Medulla oblongata (tissue), 1 donor: ENCODE results near the gene FNBP1L.
"Not testable (repeated sequence)": the region's sequence is repeated elsewhere in the genome, so short reads cannot be mapped to it uniquely, and the experiment has no call there.

ENCODE experiments used
- DNase-seq: peaks from one replicate; pipeline ENCODE4 v3.0.0-alpha.2; 2015; ENCODE audit errors: extremely low spot score

FNBP1L gene

DNA sequence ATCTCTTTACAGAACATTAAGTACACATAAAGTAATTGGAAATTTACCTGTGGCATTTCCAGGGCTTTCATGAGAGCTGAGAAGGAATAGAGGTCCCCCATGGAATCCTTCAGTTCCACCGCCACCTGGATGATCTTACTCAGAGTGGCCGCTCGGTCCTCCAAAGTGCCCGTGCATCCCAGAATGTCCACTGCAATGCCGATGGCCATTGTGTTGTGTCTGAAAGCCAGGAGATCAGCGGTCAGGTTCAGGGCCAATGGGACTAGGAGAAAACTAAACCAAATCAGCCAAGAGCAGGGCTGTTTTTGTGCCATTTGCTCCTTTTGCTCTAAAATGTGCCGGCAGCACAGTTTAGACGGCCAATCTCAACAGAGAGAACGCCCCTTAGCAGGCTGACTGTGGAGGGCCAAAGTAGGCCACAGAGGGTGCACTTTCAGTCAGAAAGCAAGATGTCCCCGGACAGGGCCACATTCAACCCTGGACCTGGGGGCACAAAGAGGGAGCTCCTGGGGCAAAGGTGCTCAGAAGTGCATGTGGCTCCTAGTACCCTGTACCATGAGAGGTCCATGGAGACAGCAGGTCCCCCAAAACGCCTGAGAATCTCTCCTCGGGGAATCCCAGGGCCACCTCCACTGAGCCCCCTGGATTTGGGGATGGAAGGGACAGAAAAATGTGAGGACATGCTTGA is 123.8 kb downstream of the FNBP1L start:
- no peak for DNase-seq

DNA sequence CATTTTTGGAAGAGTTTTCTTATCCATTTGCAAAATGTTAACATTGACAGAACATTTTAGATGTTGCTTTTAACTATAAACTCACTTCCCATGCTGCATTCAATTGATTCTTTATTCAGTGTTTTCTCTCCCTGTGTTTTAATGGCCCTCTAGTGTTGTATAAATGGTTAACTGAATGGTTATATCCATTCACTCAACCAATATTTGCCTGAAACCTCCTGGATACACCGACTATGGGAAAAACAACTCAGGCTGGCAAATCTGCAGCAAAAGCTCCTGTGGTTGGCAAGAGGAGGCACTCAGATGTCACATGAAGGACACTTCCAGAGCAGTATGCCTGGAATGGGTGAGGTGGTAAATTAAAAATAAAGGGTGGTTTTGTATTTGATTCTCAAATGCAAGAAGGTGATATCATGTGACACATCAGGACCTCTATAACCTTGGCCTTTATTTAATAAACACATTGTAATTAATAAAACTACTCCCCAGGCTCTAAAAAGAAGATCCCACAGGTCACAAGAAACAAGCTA is 126.1 kb downstream of the FNBP1L start:
- DNase-seq: peak; percentile 31

DNA sequence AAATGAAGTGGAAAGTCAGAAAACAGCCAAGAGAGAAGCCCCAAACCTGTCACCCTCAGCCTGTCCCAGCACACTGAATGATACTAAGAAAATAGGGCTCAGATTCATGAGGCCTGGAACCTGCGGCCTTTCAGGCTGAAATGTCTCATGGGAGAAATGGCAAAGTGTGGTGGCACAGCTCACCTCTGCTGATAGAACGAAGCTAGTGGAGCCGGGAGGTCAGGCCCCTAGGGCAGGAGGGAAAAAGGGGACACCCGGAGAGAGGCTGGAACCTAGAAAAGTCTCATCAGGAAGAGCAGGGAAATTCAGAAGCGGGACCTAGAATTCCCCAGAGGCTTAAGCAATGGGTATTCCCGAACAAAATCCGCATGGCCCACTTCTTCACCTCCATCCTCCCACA is 126.6 kb downstream of the FNBP1L start:
- no peak for DNase-seq

DNA sequence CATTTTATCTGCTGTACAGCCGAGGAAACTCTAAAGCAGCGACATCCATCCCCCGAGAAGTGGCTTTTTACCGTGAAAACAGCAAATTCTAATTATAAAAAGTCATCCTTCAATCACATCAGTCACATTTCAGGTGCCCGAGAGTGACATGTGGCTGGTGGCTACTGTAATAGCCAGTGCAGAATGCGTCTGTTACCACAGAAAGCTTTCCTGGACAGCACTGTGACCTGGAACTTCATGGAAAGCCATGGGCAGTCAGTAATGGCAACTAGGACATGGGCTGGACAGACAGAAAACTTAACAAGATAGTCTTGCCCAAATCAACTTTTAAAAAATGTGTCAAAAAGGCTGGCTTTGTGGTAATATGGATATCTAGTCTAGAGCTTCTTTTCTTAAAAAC is 127.1 kb downstream of the FNBP1L start:
- DNase-seq: no peak

DNA sequence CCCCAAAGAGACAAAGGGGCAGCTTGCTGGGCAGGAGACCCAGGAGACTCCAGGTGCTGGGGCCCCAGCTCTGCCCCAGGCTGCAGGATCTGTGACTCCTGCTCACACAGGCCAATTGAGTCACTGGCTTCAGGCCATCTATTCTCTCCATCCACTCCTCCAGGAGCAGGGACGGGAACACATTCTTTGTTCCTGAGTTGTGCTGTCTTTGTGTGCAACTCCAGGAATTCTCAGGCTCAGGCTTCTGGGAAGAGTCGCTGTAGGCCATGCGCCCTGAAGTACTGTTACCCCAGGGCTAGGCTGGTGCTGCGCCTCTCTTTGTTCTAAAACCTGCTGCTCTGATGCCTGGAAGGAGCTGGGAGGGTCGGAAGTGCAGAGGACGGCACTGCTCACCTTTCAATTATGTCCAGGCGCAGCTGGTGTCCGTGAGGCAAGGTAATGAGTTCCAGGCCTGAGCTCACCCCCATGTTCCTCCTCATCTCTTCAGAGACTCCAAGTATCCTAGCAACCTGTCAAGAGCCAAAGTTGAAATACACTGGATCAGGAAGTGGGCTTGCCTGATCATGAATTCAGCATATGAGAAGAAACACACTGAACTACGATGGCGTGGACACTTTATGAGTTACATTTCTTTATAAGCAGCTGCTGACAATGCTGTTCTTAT is 127.8 kb downstream of the FNBP1L start:
- no peak for DNase-seq

DNA sequence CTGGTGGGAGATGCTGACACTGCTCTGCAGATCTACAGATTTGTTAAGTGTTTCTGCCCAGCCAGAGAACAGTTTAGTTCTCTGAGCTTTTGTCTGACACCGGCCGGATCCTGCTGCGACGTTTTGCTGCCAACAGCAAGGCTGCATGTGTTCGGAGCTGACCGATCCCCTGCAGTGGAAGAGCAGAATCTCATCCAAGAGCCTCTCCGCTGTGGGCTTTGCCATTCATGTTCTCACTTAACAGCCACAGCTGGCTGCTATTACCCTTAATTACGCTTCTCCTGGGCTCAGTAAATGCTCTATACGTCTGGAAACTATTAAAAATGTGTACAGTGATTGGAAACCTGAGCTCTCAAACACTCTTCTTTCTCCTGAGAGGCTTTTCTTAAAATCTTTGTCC is 128.4 kb downstream of the FNBP1L start:
- peak; percentile 74 for DNase-seq

DNA sequence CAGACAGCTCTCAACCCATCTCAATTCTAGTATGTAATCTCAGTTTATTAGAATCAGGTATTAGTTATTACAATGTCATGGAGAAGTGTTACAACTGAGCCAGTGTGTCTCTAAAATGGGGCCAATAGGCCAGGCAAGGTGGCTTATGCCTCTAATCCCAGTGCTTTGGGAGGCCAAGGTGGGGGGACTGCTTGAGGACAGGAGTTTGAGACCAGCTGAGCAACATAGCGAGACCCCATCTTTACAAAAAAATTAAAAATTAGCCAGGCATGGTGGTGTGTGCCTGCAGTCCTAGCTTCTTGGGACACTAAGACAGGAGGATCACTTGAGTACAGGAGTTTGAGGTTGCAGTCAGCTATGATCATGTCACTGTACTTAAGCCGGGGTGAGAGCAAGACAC is 128.8 kb downstream of the FNBP1L start:
- no peak for DNase-seq

GRCh38 chr1:93577536-93578432 is 129.9 kb downstream of the FNBP1L start:
- DNase-seq: no peak

- DNase-seq: no peak
Measured at GRCh38 chr1:93578433-93578830, 130.5 kb downstream of the FNBP1L start.

DNA sequence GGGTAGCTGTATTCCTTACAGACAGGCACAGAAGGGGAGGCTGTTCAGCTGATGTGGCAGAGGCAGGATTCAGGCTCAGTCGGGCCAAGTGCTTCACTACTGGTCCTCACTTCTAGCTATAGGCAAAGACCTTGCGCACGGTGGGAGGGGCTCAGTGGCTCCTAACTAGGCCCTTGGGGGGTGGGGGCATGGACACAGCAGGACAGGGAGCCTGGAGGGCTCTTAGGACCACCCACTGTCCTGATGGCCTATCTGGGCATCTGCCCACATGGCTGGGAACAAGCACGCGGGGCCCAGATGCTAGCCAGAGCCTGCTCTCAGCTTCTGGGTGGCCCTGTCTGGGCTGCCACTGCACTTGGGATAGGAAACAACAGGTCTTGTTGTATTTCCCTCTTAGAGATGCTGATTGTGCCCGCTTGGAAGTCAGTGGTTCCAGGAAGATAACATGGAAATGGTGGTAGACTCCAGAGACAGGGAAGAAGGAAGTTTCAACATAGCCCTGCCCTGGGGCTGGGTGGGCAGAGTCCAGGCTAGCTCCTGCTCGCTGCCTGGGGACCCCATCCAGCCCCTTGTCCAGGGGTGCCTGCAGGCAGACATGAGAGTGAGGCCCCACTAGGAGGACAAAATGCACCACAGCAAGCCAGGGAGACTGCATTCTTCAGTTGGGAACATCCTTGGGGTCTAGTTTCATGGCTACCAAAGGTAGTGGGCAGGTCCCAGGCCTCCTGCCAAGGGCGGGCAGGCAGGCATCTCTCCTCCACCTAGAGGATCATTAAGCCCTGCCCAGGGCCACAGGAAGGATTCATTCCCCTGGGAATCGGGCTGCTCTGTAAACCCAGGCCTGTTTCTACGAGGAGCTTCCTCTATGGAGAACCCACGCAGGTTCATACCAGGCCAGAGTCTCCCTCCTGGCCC is 131.2 kb downstream of the FNBP1L start:
- no peak for DNase-seq

DNA sequence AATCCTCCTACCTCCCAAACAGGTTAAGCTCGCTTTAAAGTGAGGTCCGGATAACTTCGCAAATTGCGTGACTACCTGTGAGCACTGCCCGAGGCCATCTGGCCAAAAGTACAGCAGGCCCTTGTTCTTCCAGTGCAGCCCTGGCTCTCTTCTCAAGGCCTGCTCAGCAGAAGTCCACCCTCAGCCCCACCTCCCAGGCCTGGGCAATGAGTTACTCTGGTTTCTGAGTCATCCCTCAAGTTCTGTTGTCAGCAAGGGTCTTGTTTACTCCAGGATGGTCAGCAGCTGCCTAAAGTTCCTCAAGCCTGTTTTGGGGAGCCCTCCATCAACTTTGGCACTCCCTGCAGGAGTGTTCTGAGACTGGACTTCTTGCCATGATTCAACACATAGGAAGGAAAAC is 132.0 kb downstream of the FNBP1L start:
- DNase-seq: peak; percentile 30

- no peak for DNase-seq
Measured at GRCh38 chr1:93581917-93582850, 134.3 kb downstream of the FNBP1L start.

DNA sequence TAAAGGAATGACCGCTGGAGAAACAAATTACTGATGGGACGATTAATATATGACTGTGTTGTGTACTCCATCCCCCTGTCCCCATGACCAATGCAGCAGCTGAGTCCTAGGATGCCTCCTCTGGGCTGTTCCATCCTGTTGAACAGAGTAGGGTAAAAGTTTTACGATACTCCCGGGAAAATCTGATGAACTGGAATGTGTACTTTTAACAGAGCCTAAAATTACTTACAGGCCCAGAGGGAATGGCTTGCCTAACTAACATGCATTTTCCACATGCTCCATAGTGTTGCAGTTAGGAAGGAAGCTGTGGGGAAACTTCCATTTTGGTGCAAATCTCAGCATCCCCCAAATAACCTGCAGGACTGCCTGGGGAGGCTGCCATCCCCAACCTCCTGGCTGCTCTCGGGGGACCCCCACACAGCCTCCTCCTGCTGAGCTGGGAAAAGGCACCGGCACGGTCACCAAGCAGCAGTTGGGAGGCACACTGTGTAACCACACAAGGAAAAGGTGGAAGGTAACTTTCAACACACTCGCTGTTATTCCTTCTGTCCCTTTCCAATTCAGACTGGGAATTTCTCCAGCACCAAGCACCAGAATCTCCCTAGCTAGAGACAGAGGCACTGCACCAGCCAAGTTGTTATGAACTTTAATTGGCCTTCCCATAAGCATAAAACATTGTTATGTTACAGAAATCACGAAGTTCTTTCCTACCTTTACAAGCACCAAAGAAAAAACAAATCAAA is 136.5 kb downstream of the FNBP1L start:
- DNase-seq: peak; percentile 28

DNA sequence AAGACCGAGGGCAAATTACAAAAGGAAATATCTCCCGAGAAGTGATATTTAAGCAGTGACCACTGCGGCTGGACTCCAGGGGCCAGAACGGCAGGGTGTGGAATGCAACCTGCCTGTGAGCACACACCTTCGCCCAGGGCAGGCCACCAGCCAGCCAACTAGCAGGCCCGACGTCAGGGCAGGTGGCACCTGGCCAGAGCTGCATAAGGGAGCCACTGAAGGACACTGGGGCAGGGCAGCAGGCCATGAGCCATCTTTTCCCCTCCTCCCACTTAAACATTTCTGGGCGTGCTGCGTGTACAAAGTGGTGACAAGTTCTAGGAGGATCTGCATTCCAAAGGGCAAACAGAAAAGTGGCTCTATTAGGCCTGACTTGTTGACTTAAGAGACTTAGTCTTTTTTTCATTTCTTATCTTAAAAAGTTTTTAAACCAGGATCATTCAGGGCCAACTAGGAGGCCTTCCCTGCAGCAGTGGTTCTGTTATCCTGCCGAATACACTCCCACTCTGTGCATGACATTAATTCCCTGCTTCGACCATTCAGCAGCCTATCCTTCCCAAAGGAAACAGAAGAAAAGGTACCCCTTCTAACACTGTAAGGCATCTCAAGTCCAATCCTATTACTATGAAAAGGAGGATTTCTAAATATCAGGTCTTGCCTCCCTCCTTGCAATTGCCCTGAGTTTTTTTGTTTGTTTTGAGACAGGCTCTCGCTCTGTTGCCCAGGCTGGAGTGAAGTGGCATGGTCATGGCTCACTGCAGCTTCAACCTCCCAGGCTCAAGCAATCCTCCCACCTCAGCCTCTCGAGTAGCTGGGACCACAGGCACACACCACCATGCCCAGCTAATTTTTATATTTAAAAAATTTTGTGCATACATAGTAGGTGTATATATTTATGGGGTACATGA is 137.4 kb downstream of the FNBP1L start:
- DNase-seq: peak; percentile 67

- no peak for DNase-seq
Measured at GRCh38 chr1:93587354-93587753, 139.4 kb downstream of the FNBP1L start.

GRCh38 chr1:93588206-93588605 is 140.3 kb downstream of the FNBP1L start:
- DNase-seq: no peak

DNA sequence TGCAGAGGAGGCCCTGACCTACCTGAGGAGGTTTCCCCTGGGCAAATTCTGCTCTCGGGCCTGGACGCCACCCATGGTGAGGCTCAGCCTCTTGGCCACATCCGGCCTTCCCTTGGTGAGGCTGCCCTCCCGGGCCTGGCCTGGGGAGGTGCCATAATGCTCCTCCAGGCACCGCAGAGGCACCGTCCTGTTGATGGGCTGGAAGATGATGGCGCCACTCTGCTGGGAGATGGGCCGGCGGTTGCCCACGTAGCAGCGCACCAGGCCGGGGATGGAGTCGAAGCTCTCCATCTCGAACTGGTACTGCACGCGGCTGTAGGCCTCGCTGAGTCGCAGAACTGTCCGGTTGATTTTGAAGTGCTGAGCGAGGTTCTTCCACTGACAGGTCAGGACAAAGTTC is 141.0 kb downstream of the FNBP1L start:
- DNase-seq: no peak

DNA sequence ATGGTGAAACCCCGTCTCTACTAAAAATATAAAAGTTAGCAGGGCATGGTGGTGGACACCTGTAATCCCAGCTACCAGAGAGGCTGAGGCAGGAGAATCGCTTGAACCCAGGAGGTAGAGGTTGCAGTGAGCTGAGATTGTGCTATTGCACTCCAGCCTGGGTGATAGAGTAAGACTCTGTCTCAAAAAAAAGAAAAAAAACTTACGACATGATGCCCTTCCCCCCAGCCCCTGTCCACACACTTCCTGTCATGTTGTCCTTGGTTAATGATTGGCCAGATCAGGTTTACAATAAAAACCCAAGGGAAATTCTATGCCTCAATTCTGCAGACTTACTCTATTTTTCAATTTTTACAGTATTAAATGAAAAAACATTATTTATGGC is 143.4 kb downstream of the FNBP1L start:
- DNase-seq: not testable (repeated sequence)
